SH-SY5Y (cell line): Measurements from ENCODE around the gene SRP54.

ENCODE experiments used
- GATA2 ChIP-seq: IDR thresholded peaks from 2 replicates; pipeline ENCODE4 v1.6.1; 2011; ENCODE audit warnings: mild to moderate bottlenecking, low read depth, low read length
- GATA3 ChIP-seq: IDR thresholded peaks from 2 replicates; pipeline ENCODE4 v1.6.1; 2011; ENCODE audit warnings: low read depth, mild to moderate bottlenecking, low read length, moderate library complexity

SRP54 gene

GRCh38 chr14:35068238-35069012, 85.6 kb downstream of the SRP54 start:
- TF ChIP-seq GATA2 (no peak), GATA3 (no peak)

- TF ChIP-seq GATA2 (no peak), GATA3 (no peak)
These were observed 89.4 kb downstream of the SRP54 start for GRCh38 chr14:35072226-35072625.

GRCh38 chr14:35073486-35073885, 90.7 kb downstream of the SRP54 start:
- TF ChIP-seq GATA3 (no peak), GATA2 (no peak)

GRCh38 chr14:35078082-35078481, 95.3 kb downstream of the SRP54 start:
- TF ChIP-seq GATA2 (no peak), GATA3 (no peak)
